ENCODE results near the gene AQP2.

AQP2 gene

DNA sequence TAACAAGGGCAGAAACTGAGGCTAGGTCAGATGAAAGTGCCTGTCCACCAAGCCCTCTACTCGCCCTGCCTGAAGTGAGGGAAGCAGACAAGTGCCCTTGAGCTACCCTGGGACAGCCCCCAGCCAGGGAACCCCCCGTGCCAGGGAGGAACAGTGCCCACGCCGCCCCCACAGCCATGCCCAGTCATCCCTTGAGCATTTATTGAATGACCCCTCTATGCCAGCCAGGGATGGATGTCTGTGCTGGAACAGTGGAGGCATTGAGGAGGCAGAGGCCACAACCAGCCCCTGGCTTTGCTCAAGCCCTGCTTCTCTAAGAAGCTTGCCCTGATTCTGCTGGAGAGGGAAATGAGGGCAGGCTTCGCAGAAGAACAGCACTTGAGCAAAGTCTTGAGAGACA is 18.5 kb downstream of the AQP2 start:
- DNase-seq (ENCODE audit: low spot score) = no peak
- in situ Hi-C loops (cut with MboI; ENCODE audit: low pct_unique_long_range_greater_than_20kb, low sequenced_read_pairs, unreplicated experiment) = loop anchor here (10.0 kb wide), 1 partner anchor 86 kb away; the partner anchor contains the start of gene ASIC1
- TF ChIP-seq, protein P1, sequence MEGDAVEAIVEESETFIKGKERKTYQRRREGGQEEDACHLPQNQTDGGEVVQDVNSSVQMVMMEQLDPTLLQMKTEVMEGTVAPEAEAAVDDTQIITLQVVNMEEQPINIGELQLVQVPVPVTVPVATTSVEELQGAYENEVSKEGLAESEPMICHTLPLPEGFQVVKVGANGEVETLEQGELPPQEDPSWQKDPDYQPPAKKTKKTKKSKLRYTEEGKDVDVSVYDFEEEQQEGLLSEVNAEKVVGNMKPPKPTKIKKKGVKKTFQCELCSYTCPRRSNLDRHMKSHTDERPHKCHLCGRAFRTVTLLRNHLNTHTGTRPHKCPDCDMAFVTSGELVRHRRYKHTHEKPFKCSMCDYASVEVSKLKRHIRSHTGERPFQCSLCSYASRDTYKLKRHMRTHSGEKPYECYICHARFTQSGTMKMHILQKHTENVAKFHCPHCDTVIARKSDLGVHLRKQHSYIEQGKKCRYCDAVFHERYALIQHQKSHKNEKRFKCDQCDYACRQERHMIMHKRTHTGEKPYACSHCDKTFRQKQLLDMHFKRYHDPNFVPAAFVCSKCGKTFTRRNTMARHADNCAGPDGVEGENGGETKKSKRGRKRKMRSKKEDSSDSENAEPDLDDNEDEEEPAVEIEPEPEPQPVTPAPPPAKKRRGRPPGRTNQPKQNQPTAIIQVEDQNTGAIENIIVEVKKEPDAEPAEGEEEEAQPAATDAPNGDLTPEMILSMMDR (IDR thresholded peaks at IDR 0.05; ENCODE audit: extremely low read depth, insufficient read depth, missing control alignments) = no peak

DNA sequence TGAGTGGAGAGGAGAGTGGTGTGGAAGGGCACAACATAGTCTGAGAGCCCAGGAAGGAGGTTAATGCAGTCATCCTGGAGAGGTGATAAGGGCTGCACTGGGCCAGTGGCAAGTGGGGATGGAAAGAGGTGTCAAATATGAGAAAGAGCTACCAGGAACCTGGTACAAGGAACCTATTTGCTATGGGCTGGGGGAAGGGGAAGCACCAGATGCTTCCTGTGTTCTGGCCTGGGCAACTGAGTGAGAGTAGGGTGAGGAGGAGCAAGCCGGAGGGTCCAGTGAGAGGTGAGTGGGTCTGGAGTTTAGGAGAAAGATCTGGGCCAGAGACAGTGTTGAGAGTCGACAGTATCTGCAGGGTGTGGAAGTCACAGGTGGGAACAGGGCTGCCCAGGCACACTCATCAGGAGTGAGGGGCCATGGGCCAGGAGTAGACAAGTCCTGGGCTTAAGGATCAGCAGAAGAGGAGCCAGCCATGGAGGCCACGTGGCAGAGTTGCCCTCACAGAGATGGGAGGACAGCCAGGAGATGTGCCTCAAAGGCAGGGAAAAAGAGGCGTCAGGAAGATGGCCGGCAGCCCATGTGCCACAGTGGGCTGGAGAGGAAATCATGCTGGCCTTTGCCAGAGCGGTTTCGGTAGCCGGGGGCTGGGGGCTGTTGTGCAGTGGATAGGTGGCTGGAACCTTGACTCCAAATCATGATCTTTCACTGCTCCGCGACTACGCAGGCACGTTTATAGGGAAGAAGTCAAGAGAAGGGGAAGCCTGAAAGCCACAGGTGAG is 19.3 kb downstream of the AQP2 start:
- DNase-seq (ENCODE audit: low spot score) = no peak
- in situ Hi-C loops (cut with MboI; ENCODE audit: low pct_unique_long_range_greater_than_20kb, low sequenced_read_pairs, unreplicated experiment) = loop anchor here (10.0 kb wide), 1 partner anchor 85 kb away; the partner anchor contains the start of gene ASIC1
- TF ChIP-seq, protein P1 (IDR thresholded peaks at IDR 0.05; ENCODE audit: extremely low read depth, insufficient read depth, missing control alignments) = no peak

DNA sequence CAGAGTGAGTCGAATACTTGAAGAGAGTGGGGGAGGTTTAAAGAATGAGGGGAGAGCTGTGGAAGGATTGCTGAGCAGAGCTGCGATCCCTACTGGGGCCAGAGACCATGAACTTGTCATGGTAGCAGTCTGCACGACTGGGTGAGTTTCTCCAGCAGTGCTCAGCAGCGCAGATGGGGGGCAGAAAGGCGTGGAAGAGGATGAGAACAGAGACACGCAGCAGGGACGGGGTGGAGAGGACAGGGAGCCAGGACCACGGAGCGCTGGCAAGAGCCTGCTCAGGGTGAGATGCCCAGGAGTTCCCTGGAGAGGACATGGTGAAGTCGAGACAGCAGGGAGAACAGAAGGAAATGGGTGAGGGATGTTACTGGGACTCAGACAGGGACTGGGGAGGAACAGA is 20.1 kb downstream of the AQP2 start:
- in situ Hi-C loops (cut with MboI; ENCODE audit: low pct_unique_long_range_greater_than_20kb, low sequenced_read_pairs, unreplicated experiment) = no loop called here
- TF ChIP-seq, protein P1 (IDR thresholded peaks at IDR 0.05; ENCODE audit: extremely low read depth, insufficient read depth, missing control alignments) = no peak

DNA sequence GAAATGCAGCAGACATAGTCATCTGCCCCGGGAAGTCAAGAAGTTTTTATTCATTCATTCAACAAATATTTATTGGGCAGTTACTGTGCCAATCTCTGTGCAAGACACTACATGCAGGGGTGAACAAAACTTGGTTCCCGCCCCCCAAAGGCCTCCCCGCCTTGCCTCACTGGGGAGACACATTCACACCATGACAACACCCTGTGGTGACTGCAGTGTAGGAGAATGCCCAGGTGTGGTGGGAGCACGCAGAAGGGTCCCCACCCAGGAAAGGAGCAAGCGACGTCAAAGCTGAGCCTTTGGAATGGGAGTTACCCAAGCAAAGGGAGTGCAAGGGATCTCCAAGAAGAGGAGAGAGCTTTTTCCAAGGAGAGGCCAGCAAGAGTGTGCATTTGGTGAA is 20.6 kb downstream of the AQP2 start:
- in situ Hi-C loops (cut with MboI; ENCODE audit: low pct_unique_long_range_greater_than_20kb, low sequenced_read_pairs, unreplicated experiment) = no loop called here
- TF ChIP-seq, protein P1 (IDR thresholded peaks at IDR 0.05; ENCODE audit: extremely low read depth, insufficient read depth, missing control alignments) = no peak

More for the DNA sequence above, 20.1 kb downstream of the AQP2 start:
- no peak for DNase-seq (ENCODE audit: low spot score)

DNA sequence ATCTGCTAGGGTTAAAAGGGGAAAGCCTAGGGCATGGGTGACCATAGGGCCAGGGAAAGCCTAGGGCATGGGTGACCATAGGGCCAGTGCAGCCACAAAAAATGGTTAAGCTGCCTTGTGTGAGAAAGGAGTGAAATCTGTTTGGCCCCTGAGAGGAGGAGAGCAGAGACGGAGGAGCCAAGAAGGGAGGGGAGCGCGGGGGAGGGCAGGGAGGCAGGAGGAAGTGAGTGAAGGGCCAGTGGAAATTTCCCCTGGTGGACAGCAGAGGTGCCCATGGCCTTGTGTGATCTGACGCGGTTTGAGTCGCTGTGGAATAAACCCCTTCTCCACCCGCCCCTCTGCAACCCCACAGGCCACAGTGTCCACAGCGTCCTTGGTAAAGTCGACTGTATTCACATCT is 21.6 kb downstream of the AQP2 start:
- TF ChIP-seq, protein P1 (IDR thresholded peaks at IDR 0.05; ENCODE audit: extremely low read depth, insufficient read depth, missing control alignments) = no peak
- no peak for DNase-seq (ENCODE audit: low spot score)
- in situ Hi-C loops (cut with MboI; ENCODE audit: low pct_unique_long_range_greater_than_20kb, low sequenced_read_pairs, unreplicated experiment) = no loop called here

More for the DNA sequence above, 20.6 kb downstream of the AQP2 start:
- no peak for DNase-seq (ENCODE audit: low spot score)

DNA sequence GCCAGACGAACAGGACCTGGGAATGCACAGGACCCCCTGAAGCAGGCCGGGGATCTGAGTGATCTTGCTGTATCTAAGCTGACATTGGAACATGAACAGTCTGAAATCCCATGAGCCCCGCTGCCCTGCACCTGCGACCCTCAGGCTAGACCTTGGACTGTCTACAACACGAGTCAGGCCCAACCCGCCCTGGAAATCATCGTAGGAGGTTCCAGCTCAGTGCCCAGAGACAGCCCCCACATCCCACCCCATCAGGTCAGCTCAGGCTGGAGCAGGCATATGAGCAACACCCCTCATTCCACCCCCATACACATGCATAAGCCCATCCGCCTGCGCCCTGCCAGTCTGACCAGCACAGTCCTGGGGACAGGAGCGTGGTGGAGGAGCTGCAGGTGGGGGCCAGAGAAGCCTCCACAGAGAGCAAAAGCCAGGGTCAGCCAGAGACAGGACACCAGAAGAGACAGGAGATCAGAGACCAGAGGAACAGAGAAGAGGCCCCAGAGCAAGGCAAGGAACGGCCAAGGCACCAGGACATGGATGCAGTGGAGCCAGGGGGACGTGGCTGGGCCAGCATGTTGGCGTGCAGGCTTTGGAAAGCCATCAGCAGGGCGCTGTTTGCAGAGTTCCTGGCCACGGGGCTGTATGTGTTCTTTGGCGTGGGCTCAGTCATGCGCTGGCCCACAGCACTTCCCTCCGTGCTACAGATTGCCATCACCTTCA is 22.3 kb downstream of the AQP2 start, which contains the start of gene AQP6:
TSS of gene AQP6 (plus strand) at position 307 of the 720 bp plus-strand sequence. CDS start at position 534, 227 bp downstream.
- TF ChIP-seq, protein P1 (IDR thresholded peaks at IDR 0.05; ENCODE audit: extremely low read depth, insufficient read depth, missing control alignments) = no peak
- in situ Hi-C loops (cut with MboI; ENCODE audit: low pct_unique_long_range_greater_than_20kb, low sequenced_read_pairs, unreplicated experiment) = no loop called here
- DNase-seq (ENCODE audit: low spot score) = no peak
